Suprapubic skin (tissue), 4 donors: ENCODE measurements around the gene CRKL. TPM values are rescaled to one million over a fixed set of nuclear protein-coding genes. Genes with fewer than 3 reads are reported as not detected.
"Not testable (repeated sequence)": the region's sequence is repeated elsewhere in the genome, so short reads cannot be mapped to it uniquely, and the experiment has no call there.

ENCODE experiments used
- DNase-seq, 2 donors: peaks; one replicate each; pipeline ENCODE4 v3.0.0-alpha.2; 2019; ENCODE audit warnings: low spot score in 2 of 2
- H3K27ac ChIP-seq: fragments of 200-600 bp; sonication (generic); one replicate; pipeline ENCODE4 v1.5.1; 2019
- H3K27me3 ChIP-seq: fragments of 200-600 bp; sonication (generic); one replicate; pipeline ENCODE4 v1.5.1; 2019
- H3K36me3 ChIP-seq: fragments of 200-600 bp; sonication (generic); one replicate; pipeline ENCODE4 v1.5.1; 2019
- H3K4me1 ChIP-seq: fragments of 200-600 bp; sonication (generic); one replicate; pipeline ENCODE4 v1.5.1; 2019
- H3K4me3 ChIP-seq: fragments of 200-600 bp; sonication (generic); one replicate; pipeline ENCODE4 v1.5.1; 2019; ENCODE audit warnings: mild to moderate bottlenecking
- H3K9me3 ChIP-seq: fragments of 200-600 bp; sonication (generic); one replicate; pipeline ENCODE4 v1.5.1; 2019
- EP300 ChIP-seq: sonication (generic); formaldehyde crosslinking; IDR thresholded peaks from one replicate; pipeline ENCODE4 v1.6.1; 2017; ENCODE audit warnings: antibody characterized with exemption
- POLR2A ChIP-seq, 2 donors: fragments of 450-650 bp; IDR thresholded peaks; one replicate each; pipeline ENCODE4 v1.6.1; 2017; ENCODE audit warnings: antibody characterized with exemption in 2 of 2, mild to moderate bottlenecking in 2 of 2, moderate library complexity in 2 of 2
- POLR2AphosphoS5 ChIP-seq, 3 donors: sonication (generic); formaldehyde crosslinking; IDR thresholded peaks; one replicate each; pipeline ENCODE4 v1.6.1; 2017; ENCODE audit warnings: antibody characterized with exemption in 3 of 3
- WGBS: methylation state at CpG from one replicate; pipeline ENCODE4 v1.1.5; 2018; 5-methylcytosine and 5-hydroxymethylcytosine counted together
- total RNA-seq, 4 donors: library from RNA; depleted of rRNA; stranded (reverse); fragments of >200 nt; gene quantifications; one replicate each; pipeline ENCODE4 v1.1.0, GENCODE V29; 2016
- TF ChIP-seq, protein P1 (sequence below), 2 donors: fragments of 200-600 bp in 1 of 2; fragments of 450-650 bp in 1 of 2; sonication (generic) in 1 of 2; IDR thresholded peaks; one replicate each; pipeline ENCODE4 v1.5.1; 2016 to 2019; ENCODE audit warnings: antibody characterized with exemption in 2 of 2, mild to moderate bottlenecking in 1 of 2, moderate library complexity in 1 of 2

Gene CRKL
- total RNA-seq, 4 donors from 2014 or later: 52.7 to 75.3 (median 71.9) TPM

- peaks cover 11% of the 10 kb centered on the region for H3K4me1 ChIP-seq
- H3K4me3 ChIP-seq: no peak overlapping the region
- no peaks in the 10 kb centered on the region for H3K27me3 ChIP-seq
- whole genome bisulfite sequencing: 61% methylated on average over 7 of the region's 7 CpGs
- TF ChIP-seq POLR2A (IDR thresholded peaks at IDR 0.05): no peak
- TF ChIP-seq, protein P1, sequence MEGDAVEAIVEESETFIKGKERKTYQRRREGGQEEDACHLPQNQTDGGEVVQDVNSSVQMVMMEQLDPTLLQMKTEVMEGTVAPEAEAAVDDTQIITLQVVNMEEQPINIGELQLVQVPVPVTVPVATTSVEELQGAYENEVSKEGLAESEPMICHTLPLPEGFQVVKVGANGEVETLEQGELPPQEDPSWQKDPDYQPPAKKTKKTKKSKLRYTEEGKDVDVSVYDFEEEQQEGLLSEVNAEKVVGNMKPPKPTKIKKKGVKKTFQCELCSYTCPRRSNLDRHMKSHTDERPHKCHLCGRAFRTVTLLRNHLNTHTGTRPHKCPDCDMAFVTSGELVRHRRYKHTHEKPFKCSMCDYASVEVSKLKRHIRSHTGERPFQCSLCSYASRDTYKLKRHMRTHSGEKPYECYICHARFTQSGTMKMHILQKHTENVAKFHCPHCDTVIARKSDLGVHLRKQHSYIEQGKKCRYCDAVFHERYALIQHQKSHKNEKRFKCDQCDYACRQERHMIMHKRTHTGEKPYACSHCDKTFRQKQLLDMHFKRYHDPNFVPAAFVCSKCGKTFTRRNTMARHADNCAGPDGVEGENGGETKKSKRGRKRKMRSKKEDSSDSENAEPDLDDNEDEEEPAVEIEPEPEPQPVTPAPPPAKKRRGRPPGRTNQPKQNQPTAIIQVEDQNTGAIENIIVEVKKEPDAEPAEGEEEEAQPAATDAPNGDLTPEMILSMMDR (IDR thresholded peaks at IDR 0.05): no peak
- no peak for TF ChIP-seq EP300
- peak; percentile 52 to 92 (median 72) for TF ChIP-seq POLR2AphosphoS5 (IDR thresholded peaks at IDR 0.05)
- H3K27ac ChIP-seq: peak overlapping the region; percentile 44
- H3K9me3 ChIP-seq: no peaks in the 10 kb centered on the region
- H3K36me3 ChIP-seq: no peaks in the 10 kb centered on the region
- DNase-seq: no peak
Observed at GRCh38 chr22:20904008-20904979, 12.9 kb upstream of the CRKL start.

GRCh38 chr22:20904980-20905355 lies 12.2 kb upstream of the CRKL start:
- Histone ChIP-seq H3K4me1 (peaks cover 11% of the 10 kb centered on the region), H3K9me3 (no peaks in the 10 kb centered on the region), H3K4me3 (no peak overlapping the region), H3K27me3 (no peaks in the 10 kb centered on the region), H3K27ac (peak overlapping the region; percentile 44), H3K36me3 (no peaks in the 10 kb centered on the region)
- TF ChIP-seq, protein P1 (IDR thresholded peaks at IDR 0.05): no peak
- TF ChIP-seq POLR2AphosphoS5 (IDR thresholded peaks at IDR 0.05) (no peak), POLR2A (IDR thresholded peaks at IDR 0.05) (no peak)
- WGBS: 53% methylated on average over 3 of the region's 3 CpGs
- no peak for DNase-seq

DNA sequence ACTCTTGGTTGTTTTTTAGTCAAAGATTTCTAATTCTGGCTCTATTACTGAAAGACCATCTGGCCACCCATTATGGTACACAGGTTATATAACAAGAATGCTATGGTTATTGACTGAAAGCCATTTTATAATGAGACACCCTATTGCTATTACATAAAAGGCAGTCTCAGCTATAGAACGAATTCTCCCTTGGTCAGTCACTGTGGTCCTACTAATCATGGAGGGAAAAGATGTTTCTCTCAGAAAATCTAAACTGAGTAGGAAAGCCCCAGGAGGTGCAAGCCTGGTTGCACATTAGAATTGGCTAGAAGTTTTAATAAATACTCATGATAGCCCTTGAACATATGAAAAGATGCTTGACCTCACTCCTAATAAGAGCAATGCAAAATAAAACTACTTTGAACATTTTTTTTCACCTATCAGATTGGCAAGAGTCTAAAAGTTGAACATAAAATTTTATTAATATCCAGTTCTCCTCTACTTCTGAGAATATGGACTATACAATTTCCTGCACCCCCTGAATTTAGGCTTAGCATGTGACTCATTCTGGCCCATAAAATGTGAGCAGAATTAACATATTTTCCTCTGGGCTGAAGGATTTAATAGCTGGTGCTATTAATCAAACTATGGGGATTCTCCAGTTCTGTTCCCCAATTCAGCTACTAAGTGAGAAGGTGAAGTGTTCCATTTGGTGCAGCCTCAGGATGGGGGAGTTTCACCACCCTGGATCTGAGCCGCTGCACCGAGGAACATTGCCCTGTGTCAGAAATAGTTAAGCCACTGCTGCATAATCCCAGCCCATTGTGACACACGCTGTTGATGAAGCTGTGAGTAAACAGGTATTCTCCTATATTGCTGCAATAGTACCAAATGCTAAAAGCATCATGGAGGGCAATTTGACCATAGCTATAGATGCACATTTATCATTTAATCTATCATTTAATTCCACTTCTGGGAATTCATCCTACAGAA lies 11.5 kb upstream of the CRKL start:
- peaks cover 11% of the 10 kb centered on the region for H3K4me1 ChIP-seq
- H3K36me3 ChIP-seq: no peaks in the 10 kb centered on the region
- H3K27me3 ChIP-seq: no peaks in the 10 kb centered on the region
- TF ChIP-seq EP300 (no peak), POLR2A (IDR thresholded peaks at IDR 0.05) (no peak), POLR2AphosphoS5 (IDR thresholded peaks at IDR 0.05) (no peak)
- TF ChIP-seq, protein P1 (IDR thresholded peaks at IDR 0.05): no peak
- no peaks in the 10 kb centered on the region for H3K9me3 ChIP-seq
- no peak overlapping the region for H3K4me3 ChIP-seq
- peak overlapping the region; percentile 44 for H3K27ac ChIP-seq
- DNase-seq: no peak
- WGBS: 73% methylated on average over 4 of the region's 4 CpGs

DNA sequence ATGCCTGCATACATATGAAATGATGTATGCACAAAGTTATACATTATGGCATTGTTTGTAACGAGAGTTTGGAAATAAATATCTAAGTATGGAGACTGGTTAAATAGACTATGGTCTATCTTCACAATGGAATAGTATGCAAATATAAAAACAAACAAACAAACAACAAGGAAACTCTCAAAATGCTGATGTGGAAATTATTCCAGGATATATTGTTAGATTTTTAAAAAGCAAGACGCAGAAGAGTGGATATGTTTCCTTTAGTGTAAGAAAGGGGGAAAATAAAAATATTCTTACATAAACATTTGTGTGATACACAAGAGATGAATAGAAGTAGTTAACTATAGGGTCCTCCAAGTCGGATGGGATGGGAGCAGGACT lies 10.8 kb upstream of the CRKL start:
- Histone ChIP-seq H3K27me3 (no peaks in the 10 kb centered on the region), H3K4me3 (no peak overlapping the region), H3K4me1 (peaks cover 11% of the 10 kb centered on the region), H3K36me3 (no peaks in the 10 kb centered on the region), H3K27ac (no peak overlapping the region), H3K9me3 (no peaks in the 10 kb centered on the region)
- 88% methylated on average over 3 of the region's 3 CpGs for WGBS
- TF ChIP-seq POLR2AphosphoS5 (IDR thresholded peaks at IDR 0.05) (no peak), POLR2A (IDR thresholded peaks at IDR 0.05) (no peak), EP300 (no peak)
- TF ChIP-seq, protein P1 (IDR thresholded peaks at IDR 0.05): no peak
- no peak for DNase-seq

DNA sequence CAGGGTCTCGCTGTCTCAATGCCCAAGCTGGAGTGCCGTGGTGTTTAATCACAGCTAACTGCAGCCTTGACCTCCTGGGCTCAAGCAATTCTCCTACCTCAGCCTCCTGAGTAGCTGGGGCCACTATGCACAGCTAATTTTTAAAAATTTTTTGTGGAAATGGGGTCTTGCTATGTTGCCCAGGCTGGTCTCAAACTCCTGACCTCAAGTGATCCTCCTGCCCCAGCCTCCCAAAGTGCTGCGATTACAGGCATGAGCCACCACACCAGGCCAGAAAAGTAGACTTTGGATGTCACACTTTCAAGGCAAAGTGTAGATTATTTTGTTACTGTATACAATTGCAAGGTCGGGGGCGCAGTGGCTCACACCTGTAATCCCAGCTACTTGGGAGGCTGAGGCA lies 8.5 kb upstream of the CRKL start:
- H3K27me3 ChIP-seq, H3K36me3 ChIP-seq, H3K9me3 ChIP-seq, H3K27ac ChIP-seq, DNase-seq, H3K4me3 ChIP-seq: not testable (repeated sequence)
- peaks cover 14% of the 10 kb centered on the region for H3K4me1 ChIP-seq
- WGBS: 98% methylated on average over 5 of the region's 5 CpGs
